ENCODE data around the gene TTLL11.

DNA sequence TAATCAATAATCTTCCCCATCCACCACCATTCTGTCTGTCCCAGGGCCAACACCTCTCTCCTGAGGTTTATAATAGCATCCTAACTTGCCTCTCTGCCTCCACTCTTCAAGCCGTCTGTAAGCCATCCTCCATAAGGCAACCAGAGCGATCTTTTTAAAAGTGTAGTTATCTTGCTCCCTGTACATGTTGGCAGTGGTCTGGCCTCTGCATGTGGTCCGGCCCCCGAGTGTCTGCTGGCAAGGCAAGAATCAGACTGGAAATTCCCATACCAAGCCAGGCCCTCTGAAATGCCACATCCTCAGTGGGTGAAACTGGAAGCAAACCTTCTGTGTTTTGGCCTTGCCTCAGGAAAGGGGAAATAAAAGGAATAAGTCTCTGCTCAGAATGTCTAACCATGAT lies 17.0 kb downstream of the TTLL11 start:
- TF ChIP-seq, protein P1, sequence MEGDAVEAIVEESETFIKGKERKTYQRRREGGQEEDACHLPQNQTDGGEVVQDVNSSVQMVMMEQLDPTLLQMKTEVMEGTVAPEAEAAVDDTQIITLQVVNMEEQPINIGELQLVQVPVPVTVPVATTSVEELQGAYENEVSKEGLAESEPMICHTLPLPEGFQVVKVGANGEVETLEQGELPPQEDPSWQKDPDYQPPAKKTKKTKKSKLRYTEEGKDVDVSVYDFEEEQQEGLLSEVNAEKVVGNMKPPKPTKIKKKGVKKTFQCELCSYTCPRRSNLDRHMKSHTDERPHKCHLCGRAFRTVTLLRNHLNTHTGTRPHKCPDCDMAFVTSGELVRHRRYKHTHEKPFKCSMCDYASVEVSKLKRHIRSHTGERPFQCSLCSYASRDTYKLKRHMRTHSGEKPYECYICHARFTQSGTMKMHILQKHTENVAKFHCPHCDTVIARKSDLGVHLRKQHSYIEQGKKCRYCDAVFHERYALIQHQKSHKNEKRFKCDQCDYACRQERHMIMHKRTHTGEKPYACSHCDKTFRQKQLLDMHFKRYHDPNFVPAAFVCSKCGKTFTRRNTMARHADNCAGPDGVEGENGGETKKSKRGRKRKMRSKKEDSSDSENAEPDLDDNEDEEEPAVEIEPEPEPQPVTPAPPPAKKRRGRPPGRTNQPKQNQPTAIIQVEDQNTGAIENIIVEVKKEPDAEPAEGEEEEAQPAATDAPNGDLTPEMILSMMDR (IDR thresholded peaks at IDR 0.05) = no peak
- no peak for TF ChIP-seq POLR2A (IDR thresholded peaks at IDR 0.05)
